ENCODE measurements around the gene ENOX1.

The ENOX1 gene

DNA sequence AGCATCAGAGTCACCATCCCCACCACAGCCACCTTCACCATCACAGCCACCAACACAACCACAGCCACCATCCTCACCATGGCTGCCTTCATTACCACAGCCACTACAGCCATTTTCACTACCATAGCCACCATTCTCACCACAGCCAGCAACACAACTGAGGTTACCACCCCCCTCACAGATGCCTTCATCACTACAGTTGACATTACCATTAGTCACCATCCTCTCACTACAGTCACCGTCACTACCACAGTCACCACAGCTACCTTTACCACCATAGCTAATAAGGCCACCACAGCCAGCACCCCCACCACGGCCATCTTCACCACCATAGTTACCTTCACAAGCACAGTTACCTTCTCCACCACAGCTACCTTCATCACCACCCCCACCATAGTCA, 493.8 kb downstream of the ENOX1 start:
- no peak overlapping the region for H3K4me3 ChIP-seq (ENCODE audit: low read depth, low read length)
- TF ChIP-seq, protein P1, sequence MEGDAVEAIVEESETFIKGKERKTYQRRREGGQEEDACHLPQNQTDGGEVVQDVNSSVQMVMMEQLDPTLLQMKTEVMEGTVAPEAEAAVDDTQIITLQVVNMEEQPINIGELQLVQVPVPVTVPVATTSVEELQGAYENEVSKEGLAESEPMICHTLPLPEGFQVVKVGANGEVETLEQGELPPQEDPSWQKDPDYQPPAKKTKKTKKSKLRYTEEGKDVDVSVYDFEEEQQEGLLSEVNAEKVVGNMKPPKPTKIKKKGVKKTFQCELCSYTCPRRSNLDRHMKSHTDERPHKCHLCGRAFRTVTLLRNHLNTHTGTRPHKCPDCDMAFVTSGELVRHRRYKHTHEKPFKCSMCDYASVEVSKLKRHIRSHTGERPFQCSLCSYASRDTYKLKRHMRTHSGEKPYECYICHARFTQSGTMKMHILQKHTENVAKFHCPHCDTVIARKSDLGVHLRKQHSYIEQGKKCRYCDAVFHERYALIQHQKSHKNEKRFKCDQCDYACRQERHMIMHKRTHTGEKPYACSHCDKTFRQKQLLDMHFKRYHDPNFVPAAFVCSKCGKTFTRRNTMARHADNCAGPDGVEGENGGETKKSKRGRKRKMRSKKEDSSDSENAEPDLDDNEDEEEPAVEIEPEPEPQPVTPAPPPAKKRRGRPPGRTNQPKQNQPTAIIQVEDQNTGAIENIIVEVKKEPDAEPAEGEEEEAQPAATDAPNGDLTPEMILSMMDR (IDR thresholded peaks at IDR 0.05; ENCODE audit: low read depth, low read length), result no peak

DNA sequence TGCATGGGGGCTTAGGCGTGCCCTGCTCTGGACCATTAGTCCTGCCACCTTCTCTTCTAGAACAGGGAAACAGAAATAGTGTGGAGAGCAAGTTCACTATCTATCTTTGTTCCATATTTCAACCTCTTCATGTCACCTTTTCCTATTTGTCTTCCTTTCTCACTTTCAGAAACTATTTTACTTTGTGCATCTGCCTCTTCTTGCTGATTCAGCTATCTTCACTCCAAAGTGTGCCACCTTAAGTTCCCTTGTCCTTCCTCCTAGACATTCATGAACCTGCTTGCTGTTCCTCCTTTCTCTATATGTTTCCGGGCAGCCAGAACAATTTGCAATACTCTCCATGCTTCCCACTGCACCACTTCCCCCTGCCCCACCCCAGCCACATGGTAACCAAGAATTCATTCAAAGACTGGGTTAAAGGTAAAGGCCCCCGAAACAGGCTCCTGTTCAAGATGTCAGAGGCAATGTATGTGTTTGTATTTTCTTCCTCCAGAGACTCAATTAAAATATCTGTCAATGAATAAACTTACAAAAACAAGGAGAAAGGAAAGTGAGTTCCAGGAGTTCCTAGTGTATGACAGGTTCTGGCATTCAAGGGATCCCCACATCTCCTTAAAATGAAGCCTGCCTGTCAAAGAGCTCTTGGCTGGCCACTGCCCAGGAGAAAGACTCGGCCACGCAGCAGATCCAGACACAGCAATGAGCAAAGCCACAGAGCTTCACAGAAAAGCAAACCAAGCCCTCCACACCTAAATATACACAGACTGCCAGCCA, 495.3 kb downstream of the ENOX1 start:
- H3K4me3 ChIP-seq (ENCODE audit: low read depth, low read length), result no peak overlapping the region
- TF ChIP-seq, protein P1 (IDR thresholded peaks at IDR 0.05; ENCODE audit: low read depth, low read length), result no peak

DNA sequence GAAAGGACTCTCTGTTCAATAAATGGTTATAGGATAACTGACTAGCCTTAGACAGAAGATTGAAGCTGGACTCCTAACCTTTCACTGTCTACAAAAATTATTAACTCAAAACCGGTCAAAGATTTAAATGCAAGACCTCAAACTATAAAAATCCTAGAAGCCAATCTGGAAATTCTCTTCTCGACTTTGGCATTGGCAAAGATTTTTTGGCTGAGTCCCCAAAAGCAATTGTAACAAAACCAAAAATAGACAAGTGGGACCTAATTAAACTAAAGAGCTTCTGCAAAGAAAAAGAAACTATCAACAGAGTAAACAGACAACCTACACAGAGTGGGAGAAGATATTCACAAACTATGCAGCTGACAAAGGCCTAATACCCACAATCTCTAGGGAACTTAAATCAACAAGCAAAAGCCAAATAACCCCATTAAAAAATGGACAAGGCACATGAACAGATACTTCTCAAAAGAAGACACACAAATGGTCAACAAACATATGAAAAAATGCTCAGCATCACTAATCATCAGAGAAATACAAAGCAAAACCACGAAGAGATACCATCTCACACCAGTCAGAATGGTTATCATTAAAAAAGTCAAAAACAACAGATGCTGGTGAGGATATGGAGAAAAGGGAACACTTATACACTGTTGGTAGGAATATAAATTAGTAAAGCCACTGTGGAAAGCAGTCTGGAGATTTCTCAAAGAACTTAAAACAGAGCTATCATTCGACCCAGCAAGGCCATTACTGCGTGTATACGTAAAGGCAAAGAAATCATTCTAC, 497.1 kb downstream of the ENOX1 start:
- H3K4me3 ChIP-seq (ENCODE audit: low read depth, low read length), result no peak overlapping the region
- TF ChIP-seq, protein P1 (IDR thresholded peaks at IDR 0.05; ENCODE audit: low read depth, low read length), result no peak

DNA sequence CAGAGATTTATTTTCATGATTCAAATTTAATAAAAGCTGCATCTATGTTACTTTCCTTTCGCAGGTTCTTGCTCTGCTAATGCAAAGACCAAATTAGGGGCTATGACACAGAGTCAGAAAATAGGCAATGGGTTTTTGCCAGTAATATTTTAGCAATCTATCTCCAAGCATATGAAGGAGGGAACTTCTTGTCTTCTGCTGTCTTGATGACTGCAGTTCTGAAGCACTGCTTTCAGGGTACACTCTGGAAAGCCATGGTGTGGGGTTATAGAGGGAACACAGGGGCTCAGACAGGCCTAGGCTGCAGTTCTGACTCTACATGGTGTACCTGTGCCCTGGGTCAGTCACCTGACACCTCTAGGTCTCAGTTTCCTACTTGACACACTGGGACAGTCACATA, 500.0 kb downstream of the ENOX1 start:
- H3K4me3 ChIP-seq (ENCODE audit: low read depth, low read length), result no peak overlapping the region
- TF ChIP-seq, protein P1 (IDR thresholded peaks at IDR 0.05; ENCODE audit: low read depth, low read length), result no peak

DNA sequence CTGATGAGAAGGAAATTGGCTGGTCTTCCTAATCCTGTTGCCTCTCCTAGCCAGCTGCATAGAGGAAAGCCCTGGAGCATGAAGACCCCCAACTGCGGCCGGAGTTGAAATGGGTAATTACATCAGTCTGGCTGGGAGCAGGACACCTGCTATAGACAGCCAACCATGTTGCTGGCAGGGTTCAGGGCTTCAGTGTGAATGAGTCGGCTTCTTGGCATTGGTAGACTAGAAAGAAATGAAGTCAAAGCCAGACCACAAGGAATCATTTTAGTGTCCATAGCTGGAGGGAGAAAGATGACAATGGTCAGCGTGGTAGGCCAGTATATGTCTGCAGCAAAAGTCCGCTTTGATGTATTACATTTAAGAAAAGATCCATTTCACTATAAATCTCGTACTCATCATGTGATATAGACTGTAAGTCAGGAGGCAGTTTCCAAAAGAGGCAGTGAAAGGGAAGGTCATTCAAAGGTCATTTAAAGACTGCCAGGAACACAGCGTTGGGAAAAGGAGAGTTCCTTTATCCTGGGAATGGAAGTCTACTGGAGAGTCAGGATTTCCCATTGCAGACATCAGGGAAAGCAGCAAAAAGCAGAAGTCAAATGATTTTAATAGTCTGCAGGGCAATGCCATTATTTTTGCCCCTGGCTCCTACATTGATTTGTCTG, 500.7 kb downstream of the ENOX1 start:
- H3K4me3 ChIP-seq (ENCODE audit: low read depth, low read length), result no peak overlapping the region
- TF ChIP-seq, protein P1 (IDR thresholded peaks at IDR 0.05; ENCODE audit: low read depth, low read length), result no peak

DNA sequence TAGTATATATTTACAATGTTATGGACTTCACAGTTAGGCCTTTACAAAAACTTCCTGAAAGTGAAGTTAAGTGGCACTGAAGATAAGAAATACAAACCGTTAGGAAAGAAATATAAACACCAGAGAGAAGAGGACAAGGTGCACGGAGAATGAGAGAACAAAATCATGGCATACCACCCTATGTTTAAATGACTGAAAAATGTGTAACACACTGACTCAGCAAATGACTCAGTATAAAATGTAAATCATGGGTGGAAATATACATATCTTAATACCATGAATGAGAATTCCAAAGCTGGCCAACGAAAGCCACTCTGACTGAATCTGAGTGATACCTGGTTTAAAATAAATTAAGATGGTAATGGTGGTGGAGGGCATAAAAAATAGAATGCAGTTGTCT, 502.6 kb downstream of the ENOX1 start:
- H3K4me3 ChIP-seq (ENCODE audit: low read depth, low read length), result no peak overlapping the region
- TF ChIP-seq, protein P1 (IDR thresholded peaks at IDR 0.05; ENCODE audit: low read depth, low read length), result no peak
